Fibroblast of mammary gland (primary cell): ENCODE data around the gene TMEM183A.

Experiments used
- DNase-seq: peaks from one replicate; pipeline ENCODE4 v3.0.0-alpha.2; 2010; ENCODE audit warnings: low read depth
- H3K4me3 ChIP-seq: 2 replicates; pipeline ENCODE4 v1.5.1; 2011; ENCODE audit warnings: low read depth, mild to moderate bottlenecking, low read length, moderate library complexity; ENCODE audit not compliant: control insufficient read depth
- CTCF ChIP-seq: conservative IDR thresholded peaks from 2 replicates; pipeline ENCODE4 v1.5.1; 2011; ENCODE audit warnings: low read depth, low read length, inconsistent platforms; ENCODE audit not compliant: control insufficient read depth, insufficient read depth

Gene TMEM183A

GRCh38 chr1:202987255-202987654, 19.9 kb upstream of the TMEM183A start:
- no peak for TF ChIP-seq CTCF
- H3K4me3 ChIP-seq = no peak overlapping the region
- no peak for DNase-seq

GRCh38 chr1:202987922-202988583, 19.1 kb upstream of the TMEM183A start:
- TF ChIP-seq CTCF = no peak
- H3K4me3 ChIP-seq = no peak overlapping the region
- no peak for DNase-seq

GRCh38 chr1:202989879-202990278, 17.3 kb upstream of the TMEM183A start:
- no peak for TF ChIP-seq CTCF
- DNase-seq = no peak
- H3K4me3 ChIP-seq = no peak overlapping the region

GRCh38 chr1:202991112-202991511, 16.1 kb upstream of the TMEM183A start:
- no peak for TF ChIP-seq CTCF
- H3K4me3 ChIP-seq = no peak overlapping the region
- no peak for DNase-seq

- no peak for TF ChIP-seq CTCF
- no peak for DNase-seq
- H3K4me3 ChIP-seq = no peak overlapping the region
Observed at GRCh38 chr1:202994756-202995155, 12.4 kb upstream of the TMEM183A start.

- H3K4me3 ChIP-seq = no peak overlapping the region
- TF ChIP-seq CTCF = peak; percentile 83
- DNase-seq = peak; percentile 62
Observed at GRCh38 chr1:202998836-202999750, 8.1 kb upstream of the TMEM183A start.
